Measurements from ENCODE around the gene WDPCP.
"Not testable (repeated sequence)": the region's sequence is repeated elsewhere in the genome, so short reads cannot be mapped to it uniquely, and the experiment has no call there.

- not testable (repeated sequence) for TF ChIP-seq EZH2 (IDR thresholded peaks at IDR 0.05); POLR2AphosphoS5 (IDR thresholded peaks at IDR 0.05; ENCODE audit: borderline replicate concordance, low read depth, low read length)
Observed at GRCh38 chr2:63573026-63573425, 15.3 kb downstream of the WDPCP start.

All from SK-N-MC (cell line).